GM21360 (cell line): ENCODE data around the gene CRYBG1.
"Not testable (repeated sequence)": the region's sequence is repeated elsewhere in the genome, so short reads cannot be mapped to it uniquely, and the experiment has no call there.

Experiments
- ATAC-seq: cut with Tn5 transposase; IDR thresholded peaks from one replicate; pipeline ENCODE4 v1.9.1; 2021; ENCODE audit warnings: mild to moderate bottlenecking, moderate library complexity; ENCODE audit not compliant: unreplicated experiment

The CRYBG1 gene

DNA sequence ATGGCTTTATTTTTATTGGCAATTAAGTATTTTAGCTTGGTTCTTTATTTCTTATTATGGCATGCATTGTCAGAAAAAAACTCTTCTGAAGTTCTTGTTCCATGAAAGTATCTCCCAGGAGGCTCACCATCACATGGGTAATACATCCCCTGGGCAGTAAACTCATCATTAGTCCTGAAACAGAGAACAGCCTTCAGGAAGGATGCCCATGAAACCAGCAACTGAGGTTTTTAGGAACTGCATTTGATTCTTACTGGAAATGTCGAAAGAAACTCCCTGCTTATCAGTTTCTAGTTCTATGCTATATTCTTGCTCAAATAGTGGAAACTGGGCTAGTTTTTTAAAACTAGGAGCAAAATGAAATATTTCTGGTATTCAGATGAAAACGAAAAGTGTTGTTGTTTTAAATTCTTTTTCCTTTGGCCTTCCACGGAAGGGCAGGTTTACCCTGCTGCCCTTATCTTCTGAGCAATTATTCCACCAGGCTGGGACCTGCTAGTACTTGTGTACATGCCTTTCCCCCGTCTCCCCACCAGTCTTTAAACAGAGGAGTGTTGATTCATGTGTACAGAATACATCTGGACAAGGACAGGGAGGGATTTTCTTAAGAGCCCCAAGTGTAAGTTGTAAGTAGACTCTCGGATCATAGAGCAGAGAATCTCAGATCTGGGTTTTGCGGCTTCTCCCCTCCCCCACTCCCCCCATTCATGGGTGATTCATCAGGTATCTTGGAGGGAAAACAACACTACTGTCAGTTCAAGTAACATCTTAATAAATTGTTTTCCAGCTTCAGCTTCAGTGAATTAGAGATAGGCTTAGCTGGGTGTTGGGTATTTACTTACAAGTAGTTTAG lies 187.3 kb downstream of the CRYBG1 start:
- ATAC-seq, result no peak

DNA sequence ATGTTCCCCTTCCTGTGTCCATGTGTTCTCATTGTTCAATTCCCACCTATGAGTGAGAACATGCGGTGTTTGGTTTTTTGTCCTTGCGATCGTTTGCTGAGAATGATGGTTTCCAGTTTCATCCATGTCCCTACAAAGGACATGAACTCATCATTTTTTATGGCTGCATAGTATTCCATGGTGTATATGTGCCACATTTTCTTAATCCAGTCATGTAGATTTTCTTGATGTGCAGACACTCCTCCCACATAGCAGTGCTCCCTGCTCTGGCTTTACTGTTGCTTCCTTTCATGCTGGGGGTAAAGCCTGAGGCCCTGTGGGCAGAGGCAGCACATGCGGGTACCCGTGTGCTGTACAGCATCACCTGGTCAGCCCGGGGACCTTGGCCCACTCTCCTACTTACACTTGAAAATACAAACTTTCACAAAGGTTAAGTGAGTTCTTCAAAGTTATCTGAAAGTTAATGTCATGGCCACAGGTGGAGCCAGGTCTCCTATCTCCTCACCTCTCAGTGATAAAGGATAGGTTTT lies 188.5 kb downstream of the CRYBG1 start:
- not testable (repeated sequence) for ATAC-seq

DNA sequence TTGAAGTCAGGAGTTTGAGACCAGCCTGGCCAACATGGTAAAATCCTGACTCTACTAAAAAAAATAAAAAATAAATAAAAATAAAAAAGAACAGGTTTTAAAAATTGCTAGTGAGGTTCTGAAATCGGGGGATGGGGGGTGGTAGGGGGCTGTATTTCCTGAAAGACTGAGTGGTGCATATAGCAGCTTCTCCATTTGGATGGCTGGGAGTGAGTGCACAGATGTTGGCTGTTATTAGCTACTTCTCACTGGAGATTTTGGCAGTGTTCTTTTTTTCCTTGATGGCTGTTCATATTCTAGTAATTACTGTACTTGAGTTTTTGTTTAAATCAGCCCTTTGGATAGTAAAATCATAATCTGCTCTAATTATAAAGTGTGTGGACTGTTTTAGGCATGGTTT lies 189.0 kb downstream of the CRYBG1 start:
- ATAC-seq, result no peak

DNA sequence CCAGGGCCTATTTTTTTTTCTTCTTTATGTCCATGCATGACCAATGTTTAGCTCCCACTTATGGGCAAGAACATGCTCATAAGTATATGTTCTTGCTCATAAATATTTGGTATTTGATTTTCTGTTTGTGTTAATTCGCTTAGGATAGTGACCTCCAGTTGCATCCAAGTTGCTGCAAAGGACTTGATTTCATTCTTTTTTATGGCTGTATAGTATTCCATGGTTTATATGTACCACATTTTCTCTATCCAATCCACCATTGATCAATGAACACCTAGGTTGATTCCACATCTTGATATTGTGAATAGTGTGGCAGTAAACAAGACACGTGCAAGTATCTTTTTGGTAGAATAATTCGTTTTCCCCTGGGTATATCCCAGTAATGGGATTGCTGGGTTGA lies 190.6 kb downstream of the CRYBG1 start:
- ATAC-seq, result no peak

DNA sequence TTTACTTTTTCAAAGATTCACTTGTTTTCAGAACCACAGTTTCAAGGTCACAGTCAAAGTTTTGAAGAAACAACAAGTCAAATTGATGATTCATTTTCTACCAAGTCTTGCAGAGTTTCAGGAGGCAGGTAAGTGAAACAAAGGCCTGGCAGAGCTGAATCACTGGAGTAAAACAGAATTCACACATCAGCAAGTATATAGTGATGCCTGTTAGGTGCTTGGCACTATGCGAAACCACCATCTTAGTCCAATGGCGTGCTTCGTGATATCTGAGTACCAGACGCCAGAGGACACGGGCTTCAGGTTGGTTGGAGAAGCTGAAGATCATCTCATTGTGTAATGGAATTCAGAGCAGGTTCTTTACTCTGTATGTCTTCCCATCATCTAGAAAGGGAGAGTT lies 192.9 kb downstream of the CRYBG1 start:
- ATAC-seq, result no peak

DNA sequence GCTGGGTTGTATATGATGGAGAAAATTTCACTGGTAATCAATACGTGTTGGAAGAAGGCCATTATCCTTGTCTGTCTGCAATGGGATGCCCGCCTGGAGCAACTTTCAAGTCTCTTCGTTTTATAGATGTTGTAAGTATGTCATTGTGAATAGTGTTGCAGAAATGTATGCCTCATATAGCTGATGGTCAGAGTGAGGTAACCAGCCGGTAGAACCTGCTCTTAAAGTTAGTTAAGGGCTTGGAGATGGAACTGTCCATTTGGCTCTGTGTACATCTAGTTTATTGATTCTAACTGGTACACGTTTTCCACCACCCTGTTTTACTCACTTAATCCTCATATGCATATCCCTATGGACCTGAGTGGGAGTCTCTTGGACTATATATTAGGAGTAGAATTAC lies 195.2 kb downstream of the CRYBG1 start:
- no peak for ATAC-seq

DNA sequence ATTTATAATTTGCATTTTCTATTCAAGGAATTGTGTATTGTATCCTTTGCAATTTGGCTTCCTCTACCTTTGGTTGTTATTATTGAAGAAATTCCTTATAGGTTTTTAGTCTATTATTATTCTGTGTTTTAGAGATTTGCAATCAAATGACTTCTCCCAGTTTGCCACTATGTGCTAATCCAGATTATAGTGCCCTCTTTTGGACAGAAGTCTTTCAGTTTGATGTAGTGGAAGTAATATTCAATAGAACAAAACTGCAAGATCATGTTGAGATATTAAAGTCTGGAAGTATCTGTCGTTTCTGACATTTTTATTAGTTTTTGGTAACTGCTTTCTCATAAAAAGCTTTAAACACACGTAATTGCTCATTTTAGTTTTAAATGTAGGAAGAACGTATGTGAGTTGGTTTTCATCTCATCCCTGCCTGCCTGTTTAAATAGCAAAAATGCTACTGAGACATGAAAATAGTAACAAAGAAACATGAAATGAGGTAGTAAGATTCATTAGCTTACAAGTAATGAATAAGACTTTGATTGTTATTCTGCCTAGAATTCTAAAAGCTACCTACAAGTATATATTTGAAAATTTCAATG lies 195.9 kb downstream of the CRYBG1 start:
- no peak for ATAC-seq

DNA sequence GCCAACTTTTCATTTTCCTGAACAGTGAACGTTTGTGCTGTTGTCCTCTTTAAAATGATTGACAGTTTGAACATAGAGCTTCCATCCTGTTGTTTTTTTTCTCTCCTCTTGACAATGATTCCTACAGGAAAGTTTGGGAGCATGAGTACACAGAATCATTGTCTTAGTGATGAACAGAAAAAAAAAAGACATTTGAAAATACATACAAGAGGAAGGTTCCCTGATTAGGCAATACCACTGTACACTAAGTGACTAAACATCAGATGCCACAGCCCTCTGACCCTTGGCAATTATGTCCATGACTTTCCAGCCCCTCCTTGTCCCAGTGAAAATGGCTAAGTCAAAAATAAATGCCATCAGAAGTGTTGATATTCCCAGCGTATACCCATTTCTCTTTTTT lies 197.3 kb downstream of the CRYBG1 start:
- ATAC-seq, result no peak

DNA sequence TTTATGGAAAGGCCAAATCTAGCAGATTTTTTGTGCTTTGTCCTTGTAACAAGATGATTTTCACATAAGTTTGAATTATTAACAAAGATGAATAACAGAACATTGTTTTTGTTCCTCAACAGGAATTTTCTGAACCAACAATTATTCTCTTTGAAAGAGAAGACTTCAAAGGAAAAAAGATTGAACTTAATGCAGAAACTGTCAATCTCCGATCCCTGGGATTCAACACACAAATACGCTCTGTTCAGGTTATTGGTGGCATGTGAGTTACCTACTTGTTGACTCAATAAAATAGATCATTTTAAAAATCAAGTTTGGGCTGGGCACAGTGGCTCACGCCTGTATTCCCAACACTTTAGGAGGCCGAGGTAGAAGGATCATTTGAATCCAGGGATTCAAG lies 197.8 kb downstream of the CRYBG1 start:
- no peak for ATAC-seq

DNA sequence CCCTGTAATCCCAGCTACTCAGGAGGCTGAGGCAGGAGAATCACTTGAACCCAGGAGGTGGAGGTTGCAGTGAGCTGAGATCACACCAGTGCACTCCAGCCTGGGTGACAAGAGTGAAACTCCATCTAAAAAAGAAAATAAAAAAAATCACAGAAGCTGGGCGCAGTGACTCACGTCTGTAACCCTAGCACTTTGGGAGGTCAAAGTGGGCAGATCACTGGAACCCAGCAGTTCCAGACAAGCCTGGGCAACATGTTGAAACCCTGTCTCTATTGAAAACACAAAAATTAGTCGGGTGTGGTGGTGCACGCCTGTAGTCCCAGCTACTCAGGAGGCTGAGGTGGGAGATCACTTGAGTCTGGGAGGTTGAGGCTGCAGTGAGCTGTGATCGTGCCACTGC lies 199.1 kb downstream of the CRYBG1 start:
- ATAC-seq, result not testable (repeated sequence)

DNA sequence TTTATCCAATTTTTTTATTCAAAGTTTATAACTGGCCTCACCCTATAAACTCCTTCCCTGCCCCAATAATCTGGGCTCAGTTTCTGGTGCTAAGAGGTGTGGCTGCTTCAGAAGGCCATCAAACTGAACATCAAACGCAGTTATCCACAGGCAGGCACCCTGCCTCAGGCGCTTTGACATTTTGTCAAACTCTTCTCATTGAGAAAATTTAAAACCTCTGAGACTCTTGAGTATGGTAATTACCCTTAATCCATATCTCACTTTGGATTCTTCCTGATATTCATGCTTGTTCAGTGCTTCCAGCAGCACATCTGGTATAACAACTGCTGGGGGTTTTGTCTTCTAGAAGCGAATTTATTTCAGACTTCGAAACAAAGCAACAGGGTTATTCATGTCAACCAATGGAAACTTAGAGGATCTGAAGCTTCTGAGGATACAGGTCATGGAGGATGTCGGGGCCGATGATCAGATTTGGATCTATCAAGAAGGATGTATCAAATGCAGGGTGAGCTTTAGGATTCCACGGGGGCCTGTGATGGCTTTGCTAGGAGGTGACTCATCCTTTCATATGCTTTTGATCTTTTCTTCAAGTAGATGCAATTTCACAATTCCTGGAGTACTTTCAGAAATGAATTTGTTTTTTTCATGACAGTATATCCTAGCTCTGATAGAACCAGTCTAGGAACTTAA lies 200.6 kb downstream of the CRYBG1 start:
- no peak for ATAC-seq

DNA sequence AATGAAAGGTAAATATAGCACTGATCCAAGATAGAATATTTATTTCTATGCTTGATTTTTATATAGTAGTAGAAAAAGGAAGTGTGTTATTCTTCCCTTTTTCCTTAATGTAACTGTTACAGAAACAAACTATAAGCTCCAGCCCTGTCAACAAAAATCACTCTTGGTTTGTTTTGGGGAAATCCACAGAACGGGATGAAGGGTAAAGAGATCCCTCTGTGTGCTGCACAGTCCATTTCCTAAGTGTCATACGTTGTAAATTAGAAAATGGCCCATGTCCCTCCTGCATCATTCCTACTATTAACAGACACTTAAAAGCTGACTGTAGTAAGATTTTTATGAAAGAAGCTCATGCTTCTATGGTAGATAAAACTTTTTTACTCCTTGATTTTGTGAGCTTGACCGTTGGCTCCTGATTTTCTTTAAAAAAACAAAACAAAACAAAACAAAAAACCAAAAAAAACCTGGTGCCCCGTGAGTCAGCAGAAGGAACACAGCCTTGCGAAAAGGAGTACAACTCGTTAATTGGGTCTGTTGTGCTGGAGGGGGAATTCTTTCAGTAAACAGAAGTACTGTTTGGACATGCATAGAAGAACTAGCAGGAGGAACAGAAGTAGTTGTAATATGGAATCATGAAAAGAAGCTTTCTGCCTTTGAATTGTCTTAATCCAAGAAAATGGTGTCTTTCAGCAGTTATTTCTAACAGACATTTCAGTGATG lies 201.3 kb downstream of the CRYBG1 start:
- no peak for ATAC-seq

DNA sequence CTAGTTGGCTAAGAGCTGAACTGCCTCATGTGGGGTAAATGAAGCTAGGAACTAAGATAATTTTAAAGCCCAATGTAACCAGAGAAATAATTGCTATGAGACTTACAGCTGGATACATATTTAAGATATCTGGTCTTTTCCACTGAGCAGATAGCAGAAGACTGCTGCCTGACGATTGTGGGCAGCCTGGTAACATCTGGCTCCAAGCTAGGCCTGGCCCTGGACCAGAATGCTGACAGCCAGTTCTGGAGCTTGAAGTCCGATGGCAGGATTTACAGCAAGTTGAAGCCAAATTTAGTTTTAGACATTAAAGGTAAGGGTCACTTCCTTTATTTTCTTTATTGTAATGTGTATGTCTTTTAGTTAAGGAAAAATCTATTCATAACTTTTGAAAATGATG lies 203.1 kb downstream of the CRYBG1 start:
- ATAC-seq, result no peak

DNA sequence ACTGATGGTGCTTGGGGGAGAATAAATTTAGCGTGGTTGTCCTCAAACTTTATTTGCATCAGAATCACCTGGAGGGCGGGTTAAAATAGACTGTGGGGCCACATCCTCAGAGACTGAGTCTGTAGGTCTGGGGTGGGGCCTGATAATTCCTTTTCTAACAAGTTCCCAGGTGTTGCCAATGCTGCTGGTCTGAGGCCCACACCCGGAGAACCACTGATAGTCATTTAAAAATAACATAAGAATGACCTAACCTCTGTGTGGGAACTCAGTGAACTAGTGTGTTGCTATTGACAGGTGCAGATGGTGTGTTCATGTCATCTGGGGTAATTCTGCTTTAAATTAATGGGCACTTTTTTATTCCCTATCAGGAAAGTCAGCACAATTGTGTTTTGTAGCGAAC lies 204.0 kb downstream of the CRYBG1 start:
- no peak for ATAC-seq

DNA sequence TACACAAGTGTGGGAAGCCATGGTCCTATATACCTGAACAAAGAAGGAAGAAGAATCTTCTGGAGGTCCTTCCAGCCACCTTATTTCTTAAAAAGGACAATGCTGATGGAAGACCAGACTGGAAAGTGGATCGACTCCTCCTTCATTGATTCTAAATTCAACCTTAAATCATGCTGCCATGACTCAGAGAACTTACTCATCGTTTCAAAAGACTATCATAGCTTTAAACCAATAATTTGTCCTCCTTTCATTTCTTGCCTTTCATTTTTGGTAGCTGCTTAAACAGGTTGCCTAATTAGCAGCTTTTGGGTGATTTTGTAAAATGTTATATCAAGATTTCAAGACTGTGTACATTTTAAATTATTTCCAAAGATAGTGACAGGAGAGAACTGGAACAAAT lies 208.0 kb downstream of the CRYBG1 start:
- ATAC-seq, result no peak

DNA sequence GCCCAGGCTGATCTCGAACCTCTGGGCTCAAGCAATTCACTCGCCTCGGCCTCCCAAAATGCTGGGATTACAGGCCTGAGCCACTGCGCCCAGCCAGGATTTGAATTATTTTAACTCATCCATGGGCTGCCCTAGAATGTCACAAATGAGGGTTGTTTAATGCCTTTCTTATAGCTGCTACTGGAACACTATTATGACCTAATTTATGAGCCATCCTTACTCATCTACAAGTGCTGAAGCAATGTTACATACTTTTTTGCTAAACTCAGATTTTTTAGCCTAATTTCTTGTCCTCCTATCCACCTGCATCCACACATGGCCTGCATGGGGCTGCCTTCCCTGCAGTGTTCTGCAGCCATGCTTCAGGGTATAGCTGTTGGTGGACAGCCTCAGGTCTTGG lies 208.9 kb downstream of the CRYBG1 start:
- no peak for ATAC-seq

DNA sequence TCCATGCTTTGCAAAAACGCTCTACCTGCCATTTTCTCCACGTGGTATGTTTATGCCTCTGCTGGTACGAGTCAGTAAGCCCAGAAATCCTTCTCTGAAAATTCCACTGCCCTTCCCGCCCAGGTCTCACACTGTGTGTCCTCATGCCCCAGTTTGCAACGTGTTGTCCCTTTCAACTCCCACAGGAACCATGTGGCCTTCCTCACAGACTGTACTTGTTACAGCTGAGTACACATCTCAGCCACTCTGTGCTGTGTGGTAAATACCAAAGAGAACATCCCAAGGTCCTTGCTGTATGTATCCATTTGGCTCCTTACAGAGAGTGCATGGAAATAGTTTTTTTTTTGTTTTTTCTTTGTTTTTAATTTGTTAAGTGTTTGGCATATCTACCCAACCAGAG lies 211.9 kb downstream of the CRYBG1 start:
- no peak for ATAC-seq

DNA sequence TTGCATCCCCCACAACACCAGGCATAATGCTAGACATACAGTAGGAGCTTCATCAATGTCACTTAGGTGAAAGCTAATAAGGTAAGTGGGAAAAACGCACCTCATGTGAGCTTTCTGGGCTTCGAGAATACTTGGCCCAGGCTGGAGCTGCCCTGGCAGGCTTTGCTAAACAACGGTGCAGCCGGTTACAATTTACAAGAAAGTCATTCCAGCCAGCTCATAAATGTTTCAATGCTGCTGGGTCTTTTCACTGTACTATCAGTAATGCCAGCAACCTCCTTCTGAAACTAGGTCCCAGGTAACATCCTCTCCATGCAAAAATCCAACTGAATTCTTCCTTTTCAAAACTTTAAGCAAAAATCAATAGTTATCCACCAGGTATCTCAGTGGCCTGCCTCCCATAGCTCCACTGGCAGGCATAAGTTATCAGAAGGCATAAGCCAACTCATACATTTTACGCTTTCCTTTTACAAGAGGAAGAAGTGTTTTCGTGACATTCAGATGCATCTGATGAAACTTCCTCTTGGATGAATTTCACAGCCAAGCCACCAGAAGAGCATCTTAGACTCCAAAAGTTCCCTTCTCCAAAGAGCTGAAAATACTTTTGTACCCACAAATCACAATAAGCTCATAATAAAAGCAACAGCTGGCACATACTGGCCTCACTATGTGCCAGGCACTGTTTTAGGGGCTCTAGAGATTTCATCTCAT lies 212.5 kb downstream of the CRYBG1 start:
- no peak for ATAC-seq

DNA sequence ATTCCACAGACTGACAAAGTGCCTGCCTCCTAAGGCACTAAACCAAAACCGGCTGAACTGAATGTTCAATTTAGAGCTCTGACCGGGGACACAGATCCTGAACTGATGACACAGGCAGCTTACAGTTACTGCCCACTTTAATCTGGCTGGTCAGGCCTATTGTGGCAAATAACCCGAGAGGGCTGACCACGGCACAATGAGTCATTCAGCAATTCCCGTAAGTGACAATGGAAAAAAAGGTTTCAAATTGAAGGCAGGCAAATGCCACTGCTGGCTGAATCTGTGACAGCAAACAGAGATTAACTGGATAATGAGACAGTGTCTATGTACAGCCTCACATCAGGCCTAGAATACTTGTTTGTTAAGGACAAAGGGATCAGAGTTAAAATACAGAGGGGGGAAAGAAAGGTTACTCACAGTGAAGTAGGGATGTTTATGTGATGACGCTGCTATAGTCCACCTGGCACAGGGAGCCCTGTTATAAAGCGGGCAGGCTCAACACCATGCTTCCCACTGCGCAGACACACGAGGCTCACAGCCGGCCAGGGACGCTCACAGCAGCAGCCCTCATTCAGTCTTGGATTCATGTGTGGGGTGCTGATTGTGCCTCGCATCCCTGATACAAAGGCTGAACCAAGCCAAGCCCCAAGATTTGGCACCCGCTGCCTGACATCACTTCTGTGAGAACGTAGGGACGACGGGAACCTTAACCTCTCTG lies 214.4 kb downstream of the CRYBG1 start:
- ATAC-seq, result no peak

DNA sequence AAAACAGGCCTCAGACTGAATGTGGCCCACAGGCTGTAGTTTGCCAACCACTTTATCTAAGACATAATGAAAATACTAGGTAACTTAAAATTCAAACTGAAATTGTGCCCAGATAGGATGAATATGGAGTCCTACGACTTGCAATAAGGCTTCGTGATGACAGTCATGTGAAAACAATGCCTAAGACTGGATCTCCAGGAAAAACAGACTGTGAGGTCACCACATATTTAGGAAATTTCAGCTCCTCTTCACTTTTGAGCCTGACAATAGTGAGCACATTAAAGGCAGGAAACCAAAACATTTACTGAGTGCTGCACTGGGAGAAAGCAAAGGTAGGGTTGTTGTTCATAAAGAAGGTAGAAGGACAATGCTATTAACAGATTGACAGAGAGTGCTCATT lies 218.8 kb downstream of the CRYBG1 start:
- ATAC-seq, result no peak
